T follicular helper cell (primary cell): Measurements from ENCODE around the gene CBFA2T3.
"Not testable (repeated sequence)": the region's sequence is repeated elsewhere in the genome, so short reads cannot be mapped to it uniquely, and the experiment has no call there.

ENCODE experiments used
- DNase-seq: peaks from one replicate; pipeline ENCODE4 v3.0.0-alpha.2; 2020; ENCODE audit warnings: low read depth

The CBFA2T3 gene

GRCh38 chr16:88922114-88922825 is 54.7 kb downstream of the CBFA2T3 start:
- DNase-seq = no peak

- DNase-seq = no peak
These were observed 55.4 kb downstream of the CBFA2T3 start for GRCh38 chr16:88921591-88921990.

- DNase-seq = no peak
These were observed 56.1 kb downstream of the CBFA2T3 start for GRCh38 chr16:88920618-88921590.

- DNase-seq = no peak
These were observed 57.1 kb downstream of the CBFA2T3 start for GRCh38 chr16:88919936-88920335.

- DNase-seq = not testable (repeated sequence)
These were observed 58.1 kb downstream of the CBFA2T3 start for GRCh38 chr16:88918896-88919295.

GRCh38 chr16:88917915-88918627 is 58.9 kb downstream of the CBFA2T3 start:
- no peak for DNase-seq

GRCh38 chr16:88917146-88917914 is 59.7 kb downstream of the CBFA2T3 start:
- DNase-seq = no peak

GRCh38 chr16:88915639-88916327 is 61.2 kb downstream of the CBFA2T3 start:
- DNase-seq = no peak

GRCh38 chr16:88914750-88915368 is 62.1 kb downstream of the CBFA2T3 start:
- no peak for DNase-seq

GRCh38 chr16:88913870-88914269 is 63.1 kb downstream of the CBFA2T3 start:
- no peak for DNase-seq

- DNase-seq = no peak
These were observed 63.9 kb downstream of the CBFA2T3 start for GRCh38 chr16:88913001-88913612.

GRCh38 chr16:88912556-88912955 is 64.5 kb downstream of the CBFA2T3 start:
- DNase-seq = no peak

GRCh38 chr16:88911946-88912310 is 65.1 kb downstream of the CBFA2T3 start:
- no peak for DNase-seq

- no peak for DNase-seq
These were observed 65.7 kb downstream of the CBFA2T3 start for GRCh38 chr16:88911136-88911945.

GRCh38 chr16:88910284-88911135 is 66.5 kb downstream of the CBFA2T3 start:
- DNase-seq = no peak

- no peak for DNase-seq
These were observed 67.4 kb downstream of the CBFA2T3 start for GRCh38 chr16:88909431-88910210.

- DNase-seq = no peak
These were observed 68.7 kb downstream of the CBFA2T3 start for GRCh38 chr16:88908307-88908706.
